Tibial nerve (tissue), 4 donors: ENCODE results near the gene HEBP1. TPM values are rescaled to one million over a fixed set of nuclear protein-coding genes. Genes with fewer than 3 reads are reported as not detected.

Experiments
- DNase-seq, 2 donors: peaks; one replicate each; pipeline ENCODE4 v3.0.0-alpha.2; 2019; ENCODE audit warnings: low spot score in 2 of 2
- H3K27ac ChIP-seq, 4 donors: fragments of 200-600 bp; sonication (generic) in 3 of 4; one replicate each; pipeline ENCODE4 v1.5.1; 2017 to 2019; ENCODE audit warnings: mild to moderate bottlenecking in 1 of 4
- H3K27me3 ChIP-seq, 2 donors: fragments of 200-600 bp; sonication (generic) in 1 of 2; one replicate each; pipeline versions ENCODE4 v1.5.1 to v1.6.0; 2017 to 2019
- H3K36me3 ChIP-seq, 3 donors: fragments of 200-600 bp; sonication (generic); one replicate each; pipeline ENCODE4 v1.5.1; 2018 to 2019
- H3K4me1 ChIP-seq, 4 donors: fragments of 200-600 bp; sonication (generic) in 3 of 4; one replicate each; pipeline ENCODE4 v1.5.1; 2017 to 2019
- H3K4me3 ChIP-seq, 4 donors: fragments of 200-600 bp; sonication (generic) in 3 of 4; one replicate each; pipeline ENCODE4 v1.5.1; 2017 to 2019; ENCODE audit warnings: mild to moderate bottlenecking in 1 of 4, moderate library complexity in 1 of 4
- H3K9me3 ChIP-seq, 4 donors: fragments of 200-600 bp; sonication (generic) in 3 of 4; one replicate each; pipeline ENCODE4 v1.5.1; 2017 to 2019
- CTCF ChIP-seq, 5 experiments: fragments of 200-600 bp in 3 of 5; fragments of 450-650 bp in 2 of 5; sonication (generic) in 3 of 5; IDR thresholded peaks; one replicate each; pipeline ENCODE4 v1.5.1; 2016 to 2019; ENCODE audit warnings: antibody characterized with exemption in 5 of 5, mild to moderate bottlenecking in 3 of 5, moderate library complexity in 2 of 5
- EP300 ChIP-seq, 2 donors: sonication (generic); formaldehyde crosslinking; IDR thresholded peaks; one replicate each; pipeline ENCODE4 v1.6.1; 2017; ENCODE audit warnings: antibody characterized with exemption in 2 of 2, mild to moderate bottlenecking in 1 of 2
- POLR2A ChIP-seq, 2 donors: fragments of 450-650 bp; IDR thresholded peaks; one replicate each; pipeline ENCODE4 v1.6.1; 2017; ENCODE audit warnings: antibody characterized with exemption in 2 of 2, mild to moderate bottlenecking in 2 of 2, moderate library complexity in 2 of 2
- WGBS, 2 donors: methylation state at CpG; one replicate each; pipeline ENCODE4 v1.1.5; 2018; 5-methylcytosine and 5-hydroxymethylcytosine counted together
- total RNA-seq, 4 donors: library from RNA; depleted of rRNA; stranded (reverse); fragments of >200 nt; gene quantifications; one replicate each; pipeline ENCODE4 v1.1.0, GENCODE V29; 2016

Gene HEBP1
- total RNA-seq, 4 donors from 2014 or later, result 42.7 to 61.0 (median 51.7) TPM

- 87 to 90% methylated on average over 7 of the region's 7 CpGs for WGBS, 2 donors
- Histone ChIP-seq H3K4me3 (no peak overlapping the region), H3K27ac (no peak overlapping the region), H3K9me3 (no peaks in the 10 kb centered on the region), H3K27me3 (peaks cover 0 to under 1% of the 10 kb centered on the region in 2 donors), H3K36me3 (no peaks in the 10 kb centered on the region), H3K4me1 (peaks cover 0 to under 1% (median 0%) of the 10 kb centered on the region in 4 donors)
- DNase-seq, result no peak
- TF ChIP-seq CTCF (IDR thresholded peaks at IDR 0.05) (no peak), POLR2A (IDR thresholded peaks at IDR 0.05) (no peak), EP300 (IDR thresholded peaks at IDR 0.05) (no peak)
Measured at GRCh38 chr12:13007496-13008233, 7.6 kb upstream of the HEBP1 start.

- H3K27me3 ChIP-seq, result no peaks in the 10 kb centered on the region
- peaks cover 0 to 13% (median 4%) of the 10 kb centered on the region in 4 donors for H3K4me1 ChIP-seq
- no peak overlapping the region for H3K4me3 ChIP-seq
- H3K36me3 ChIP-seq, result no peaks in the 10 kb centered on the region
- no peak overlapping the region for H3K27ac ChIP-seq
- 89 to 93% methylated on average over 2 of the region's 2 CpGs for WGBS, 2 donors
- H3K9me3 ChIP-seq, result no peaks in the 10 kb centered on the region
- DNase-seq, result no peak
- TF ChIP-seq CTCF (IDR thresholded peaks at IDR 0.05) (no peak), EP300 (IDR thresholded peaks at IDR 0.05) (no peak), POLR2A (IDR thresholded peaks at IDR 0.05) (no peak)
Measured at GRCh38 chr12:13005649-13006048, 5.6 kb upstream of the HEBP1 start.

GRCh38 chr12:13004986-13005385, 4.9 kb upstream of the HEBP1 start:
- Histone ChIP-seq H3K27ac (no peak overlapping the region), H3K36me3 (no peaks in the 10 kb centered on the region), H3K27me3 (no peaks in the 10 kb centered on the region), H3K4me1 (peaks cover 0 to 13% (median 4%) of the 10 kb centered on the region in 4 donors), H3K9me3 (no peaks in the 10 kb centered on the region), H3K4me3 (no peak overlapping the region)
- DNase-seq, result no peak
- 76 to 78% methylated on average over 3 of the region's 3 CpGs for WGBS, 2 donors
- TF ChIP-seq EP300 (IDR thresholded peaks at IDR 0.05) (no peak), POLR2A (IDR thresholded peaks at IDR 0.05) (no peak), CTCF (IDR thresholded peaks at IDR 0.05) (no peak)

GRCh38 chr12:13004361-13004760, 4.3 kb upstream of the HEBP1 start:
- no peak for DNase-seq
- no peak overlapping the region for H3K4me3 ChIP-seq
- H3K27me3 ChIP-seq, result no peaks in the 10 kb centered on the region
- peaks cover 0 to 16% (median 4%) of the 10 kb centered on the region in 4 donors for H3K4me1 ChIP-seq
- 77 to 86% methylated on average over 3 of the region's 3 CpGs for WGBS, 2 donors
- no peaks in the 10 kb centered on the region for H3K36me3 ChIP-seq
- TF ChIP-seq POLR2A (IDR thresholded peaks at IDR 0.05) (no peak), EP300 (IDR thresholded peaks at IDR 0.05) (peak in 1 of 2 donors; percentile 18)
- no peak overlapping the region for H3K27ac ChIP-seq
- no peaks in the 10 kb centered on the region for H3K9me3 ChIP-seq

- no peak for DNase-seq
- H3K4me1 ChIP-seq, result peaks cover 0 to 35% (median 17%) of the 10 kb centered on the region in 4 donors
- H3K4me3 ChIP-seq, result no peak overlapping the region
- 96 to 97% methylated on average over 10 of the region's 10 CpGs for WGBS, 2 donors
- no peaks in the 10 kb centered on the region for H3K27me3 ChIP-seq
- no peaks in the 10 kb centered on the region for H3K36me3 ChIP-seq
- TF ChIP-seq EP300 (IDR thresholded peaks at IDR 0.05), result no peak
- TF ChIP-seq POLR2A (IDR thresholded peaks at IDR 0.05), result no peak
- TF ChIP-seq CTCF (IDR thresholded peaks at IDR 0.05), result no peak
- no peaks in the 10 kb centered on the region for H3K9me3 ChIP-seq
- H3K27ac ChIP-seq, result no peak overlapping the region
Measured at GRCh38 chr12:13002301-13003097, 2.4 kb upstream of the HEBP1 start.
